Karpas-422 (cell line): ENCODE measurements around the gene FOXA3. TPM values are rescaled to one million over a fixed set of nuclear protein-coding genes. Genes with fewer than 3 reads are reported as not detected.

Experiments
- DNase-seq: peaks from one replicate; pipeline ENCODE4 v3.0.0-alpha.2; 2015
- H2AFZ ChIP-seq: fragments of 200-600 bp; sonication (generic); 2 replicates; pipeline ENCODE4 v1.6.1; 2014; ENCODE audit warnings: antibody characterized with exemption, low read length, mixed read lengths
- H3K27ac ChIP-seq: fragments of 200-600 bp; sonication (generic); 2 replicates; pipeline ENCODE4 v1.5.1; 2014; ENCODE audit warnings: mild to moderate bottlenecking, low read length, moderate library complexity
- H3K27me3 ChIP-seq: fragments of 200-600 bp; sonication (generic); 2 replicates; pipeline ENCODE4 v1.6.1; 2014; ENCODE audit warnings: low read length, mixed read lengths
- H3K36me3 ChIP-seq: fragments of 200-600 bp; sonication (generic); 2 replicates; pipeline ENCODE4 v1.6.1; 2014; ENCODE audit warnings: low read length, mixed read lengths; ENCODE audit not compliant: insufficient read depth
- H3K4me1 ChIP-seq: fragments of 200-600 bp; sonication (generic); 2 replicates; pipeline ENCODE4 v1.6.1; 2014; ENCODE audit warnings: mild to moderate bottlenecking, low read length, mixed read lengths
- H3K4me2 ChIP-seq: fragments of 200-600 bp; sonication (generic); 2 replicates; pipeline ENCODE4 v1.6.1; 2014; ENCODE audit warnings: low read length, low read depth, mild to moderate bottlenecking; ENCODE audit not compliant: poor library complexity, severe bottlenecking
- H3K4me3 ChIP-seq: fragments of 200-600 bp; sonication (generic); 2 replicates; pipeline ENCODE4 v1.5.1; 2014; ENCODE audit warnings: mild to moderate bottlenecking, antibody characterized with exemption, low read length, mixed read lengths
- H3K79me2 ChIP-seq: fragments of 200-600 bp; sonication (generic); 2 replicates; pipeline ENCODE4 v1.6.1; 2014; ENCODE audit warnings: mild to moderate bottlenecking, low read length, mixed read lengths
- H3K9ac ChIP-seq: fragments of 200-600 bp; sonication (generic); 2 replicates; pipeline ENCODE4 v1.6.0; 2014; ENCODE audit warnings: low read length
- H3K9me2 ChIP-seq: fragments of 200-600 bp; sonication (generic), shearing (Covaris generic); replicated peaks from 2 replicates; pipeline ENCODE4 v1.6.0; 2014; ENCODE audit warnings: mild to moderate bottlenecking, low read length, moderate library complexity; ENCODE audit not compliant: insufficient read depth
- H3K9me3 ChIP-seq: fragments of 300-700, 200-600 bp; sonication (generic); 2 replicates; pipeline ENCODE4 v1.6.1; 2014; ENCODE audit warnings: low read length, mixed read lengths
- H4K20me1 ChIP-seq: fragments of 200-600 bp; sonication (generic); 2 replicates; pipeline ENCODE4 v1.6.1; 2014; ENCODE audit warnings: mild to moderate bottlenecking, antibody characterized with exemption, low read length, low read depth; ENCODE audit not compliant: insufficient read depth
- total RNA-seq: library from RNA; depleted of rRNA; stranded (reverse); fragments of >200 nt; shearing (Covaris generic); gene quantifications from 2 replicates; pipeline ENCODE4 v1.2.3, GENCODE V29; 2014; ENCODE audit warnings: low replicate concordance

Gene FOXA3
- total RNA-seq, 1 experiment from 2014 or later: not detected

DNA sequence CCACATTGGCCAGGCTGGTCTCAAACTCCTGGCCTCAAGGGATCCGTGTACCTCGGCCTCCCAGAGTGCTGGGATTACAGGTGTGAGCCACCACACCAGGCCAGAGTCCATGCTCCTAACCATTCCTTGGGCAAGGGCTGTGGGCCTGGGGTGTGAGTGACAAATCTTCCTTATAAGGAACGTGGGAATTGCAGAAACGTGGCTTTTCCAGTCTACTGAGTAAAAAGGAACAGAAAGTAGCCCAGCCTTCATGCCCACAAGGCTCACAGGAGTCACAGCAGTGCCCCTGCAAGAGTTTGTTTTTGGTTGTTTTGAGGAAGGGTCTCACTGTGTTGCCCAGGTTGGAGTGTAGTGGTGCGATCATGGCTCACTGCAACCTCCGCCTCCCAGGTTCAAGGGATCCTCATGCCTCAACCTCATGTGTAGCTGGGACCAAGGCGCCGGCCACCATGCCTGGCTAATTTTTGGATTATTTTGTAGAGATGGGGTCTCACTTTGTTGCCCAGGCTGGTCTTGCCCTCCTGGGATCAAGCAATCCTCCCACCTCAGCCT lies 33.2 kb downstream of the FOXA3 start:
- Histone ChIP-seq H3K4me1 (peaks cover 13% of the 10 kb centered on the region), H3K4me2 (no peak overlapping the region), H3K36me3 (peaks cover 8% of the 10 kb centered on the region; the same call in 1 of the 2 replicates), H2AFZ (no peak overlapping the region), H3K9me3 (no peaks in the 10 kb centered on the region), H3K27me3 (no peaks in the 10 kb centered on the region), H4K20me1 (no peaks in the 10 kb centered on the region), H3K27ac (no peak overlapping the region), H3K4me3 (no peak overlapping the region), H3K9me2 (no peaks in the 10 kb centered on the region), H3K79me2 (peaks cover 26% of the 10 kb centered on the region), H3K9ac (no peak overlapping the region)
- no peak for DNase-seq

DNA sequence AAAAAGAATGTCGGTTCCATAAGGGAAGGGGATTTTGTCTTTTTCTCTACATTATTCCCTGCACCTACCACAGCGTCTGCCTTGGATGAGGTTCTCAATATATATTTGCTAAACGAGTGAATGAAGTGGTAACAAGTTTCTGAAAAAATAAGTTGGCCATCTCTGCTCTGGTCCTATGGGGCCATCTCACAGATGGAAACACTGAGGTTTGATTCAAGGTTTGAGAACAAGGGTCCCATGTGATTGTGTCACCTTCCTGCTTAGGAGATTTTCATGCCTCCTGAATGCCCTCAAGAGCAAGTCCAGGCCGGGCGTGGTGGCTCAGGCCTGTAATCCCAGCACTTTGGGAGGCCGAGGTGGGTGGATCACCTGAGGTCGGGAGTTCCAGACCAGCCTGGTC lies 35.1 kb downstream of the FOXA3 start:
- H3K9ac ChIP-seq: no peak overlapping the region
- no peaks in the 10 kb centered on the region for H4K20me1 ChIP-seq
- DNase-seq: no peak
- H3K4me2 ChIP-seq: no peak overlapping the region
- no peak overlapping the region for H3K27ac ChIP-seq
- H2AFZ ChIP-seq: no peak overlapping the region
- H3K79me2 ChIP-seq: peaks cover 26% of the 10 kb centered on the region
- H3K9me2 ChIP-seq: no peaks in the 10 kb centered on the region
- H3K4me1 ChIP-seq: peaks cover 20% of the 10 kb centered on the region
- peaks cover 8% of the 10 kb centered on the region; the same call in 1 of the 2 replicates for H3K36me3 ChIP-seq
- no peaks in the 10 kb centered on the region for H3K27me3 ChIP-seq
- H3K9me3 ChIP-seq: no peaks in the 10 kb centered on the region
- no peak overlapping the region for H3K4me3 ChIP-seq

DNA sequence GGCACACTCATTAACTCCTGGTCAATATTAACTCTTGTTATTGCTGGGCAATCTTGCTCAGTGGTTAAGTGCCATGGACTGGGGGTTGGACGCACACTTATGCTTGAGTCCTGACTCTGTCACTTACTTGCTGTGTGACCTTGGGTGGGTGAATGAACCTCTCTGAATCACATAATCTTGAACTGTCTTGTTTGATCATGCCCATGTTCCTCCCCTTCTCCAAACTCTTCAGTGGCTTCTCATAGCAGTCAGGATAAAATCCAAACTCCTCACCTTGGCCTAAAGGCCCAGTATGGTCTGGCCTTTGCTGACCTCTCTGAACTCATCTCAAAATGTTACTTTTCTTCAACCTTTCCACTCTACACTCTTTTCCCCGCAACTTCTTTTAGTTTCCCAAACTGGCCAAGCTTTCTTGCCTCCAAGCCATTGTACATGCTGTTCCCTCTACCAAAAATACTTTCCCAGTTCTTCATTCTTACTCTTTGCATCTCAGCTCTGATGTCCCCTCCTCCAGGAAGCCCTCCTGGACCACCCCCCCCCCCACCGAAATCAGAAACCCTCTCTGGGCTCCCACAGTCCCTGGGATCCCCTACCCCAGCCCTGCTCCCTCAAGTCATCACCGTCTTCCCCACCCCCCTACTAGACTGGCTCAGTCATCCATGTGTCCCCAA lies 35.9 kb downstream of the FOXA3 start:
- Histone ChIP-seq H3K9ac (no peak overlapping the region), H3K4me3 (no peak overlapping the region), H3K4me1 (peaks cover 20% of the 10 kb centered on the region), H3K4me2 (no peak overlapping the region), H4K20me1 (no peaks in the 10 kb centered on the region), H3K27ac (no peak overlapping the region), H3K9me2 (no peaks in the 10 kb centered on the region), H2AFZ (no peak overlapping the region), H3K9me3 (no peaks in the 10 kb centered on the region), H3K36me3 (peaks cover 8% of the 10 kb centered on the region; the same call in 1 of the 2 replicates), H3K79me2 (peaks cover 26% of the 10 kb centered on the region), H3K27me3 (no peaks in the 10 kb centered on the region)
- DNase-seq: no peak

DNA sequence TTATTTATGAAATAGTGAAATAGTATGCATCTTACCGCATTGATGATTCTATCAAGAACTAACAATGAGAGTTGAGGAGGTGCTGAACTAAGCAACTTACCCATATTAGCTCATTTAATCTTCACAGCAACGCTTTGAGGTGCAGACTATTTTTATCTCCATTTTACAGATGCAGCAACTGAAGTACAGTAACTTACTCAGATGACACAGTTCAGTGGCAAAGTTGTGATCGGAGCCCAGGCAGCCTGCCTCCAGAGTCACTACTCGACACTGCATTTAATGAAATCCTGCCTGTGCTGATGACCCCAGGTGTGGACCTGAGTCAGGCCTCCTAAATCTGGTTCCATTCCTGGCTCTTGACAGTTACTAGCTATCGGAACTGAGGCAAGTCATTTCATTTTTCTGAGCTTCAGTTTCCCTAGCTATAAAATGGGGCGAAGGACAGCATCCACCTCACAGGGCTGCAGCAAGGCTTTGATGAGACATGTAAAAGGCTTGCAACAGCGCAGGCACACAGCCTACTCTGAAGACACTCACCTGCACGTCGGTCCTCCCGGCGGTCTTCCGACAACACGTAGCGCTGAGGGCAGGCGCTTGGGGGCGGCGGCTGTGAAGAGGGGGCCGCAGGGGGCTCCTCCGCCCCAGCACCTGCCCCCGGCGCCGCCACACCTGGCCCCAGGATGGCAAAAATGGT lies 36.8 kb downstream of the FOXA3 start:
- H3K4me3 ChIP-seq: peak overlapping the region; percentile 100
- no peak overlapping the region for H2AFZ ChIP-seq
- H3K9ac ChIP-seq: 0 out of 2 replicates have a peak overlapping the region, but pooled peaks have one; percentile 99

DNA sequence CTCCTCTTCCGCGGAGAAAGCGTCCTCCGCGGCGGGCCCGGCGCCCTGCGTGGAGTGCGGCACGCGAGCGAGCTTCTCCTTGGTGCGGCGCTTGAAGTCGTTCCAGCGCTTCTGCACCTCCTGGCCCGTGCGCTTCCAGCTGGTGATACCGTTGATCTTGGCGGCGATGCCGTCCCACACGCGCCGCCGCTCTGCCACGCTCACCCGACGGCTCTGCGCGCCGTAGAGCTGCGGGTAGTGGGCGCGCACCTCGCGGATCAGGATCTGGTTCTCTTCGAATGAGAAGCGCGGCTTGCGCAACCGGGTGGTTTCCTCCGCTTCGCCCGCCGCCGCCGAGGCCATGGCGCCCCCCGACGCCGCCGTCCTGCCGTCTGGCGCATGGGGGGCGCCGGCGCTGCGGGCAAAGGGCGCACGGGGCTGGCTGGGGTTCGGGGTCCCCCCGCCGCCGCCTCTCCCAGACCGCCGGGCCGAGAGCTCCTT lies 37.3 kb downstream of the FOXA3 start:
- H3K27ac ChIP-seq: no peak overlapping the region
- H3K27me3 ChIP-seq: no peaks in the 10 kb centered on the region
- H3K36me3 ChIP-seq: peaks cover 8% of the 10 kb centered on the region; the same call in 1 of the 2 replicates
- H3K79me2 ChIP-seq: peaks cover 26% of the 10 kb centered on the region
- no peaks in the 10 kb centered on the region for H3K9me3 ChIP-seq
- H3K4me1 ChIP-seq: peaks cover 20% of the 10 kb centered on the region
- no peak overlapping the region for H2AFZ ChIP-seq
- no peaks in the 10 kb centered on the region for H4K20me1 ChIP-seq
- H3K9ac ChIP-seq: peak overlapping the region; percentile 99
- no peak for DNase-seq
- H3K4me3 ChIP-seq: peak overlapping the region; percentile 100
- H3K4me2 ChIP-seq: peak overlapping the region; percentile 85
- H3K9me2 ChIP-seq: no peaks in the 10 kb centered on the region

More for the DNA sequence above, 36.8 kb downstream of the FOXA3 start:
- Histone ChIP-seq H3K4me2 (peak overlapping the region; percentile 85), H3K9me2 (no peaks in the 10 kb centered on the region), H3K36me3 (peaks cover 8% of the 10 kb centered on the region; the same call in 1 of the 2 replicates), H3K27ac (no peak overlapping the region), H3K27me3 (no peaks in the 10 kb centered on the region), H3K4me1 (peaks cover 20% of the 10 kb centered on the region), H3K79me2 (peaks cover 26% of the 10 kb centered on the region), H4K20me1 (no peaks in the 10 kb centered on the region), H3K9me3 (no peaks in the 10 kb centered on the region)
- no peak for DNase-seq

DNA sequence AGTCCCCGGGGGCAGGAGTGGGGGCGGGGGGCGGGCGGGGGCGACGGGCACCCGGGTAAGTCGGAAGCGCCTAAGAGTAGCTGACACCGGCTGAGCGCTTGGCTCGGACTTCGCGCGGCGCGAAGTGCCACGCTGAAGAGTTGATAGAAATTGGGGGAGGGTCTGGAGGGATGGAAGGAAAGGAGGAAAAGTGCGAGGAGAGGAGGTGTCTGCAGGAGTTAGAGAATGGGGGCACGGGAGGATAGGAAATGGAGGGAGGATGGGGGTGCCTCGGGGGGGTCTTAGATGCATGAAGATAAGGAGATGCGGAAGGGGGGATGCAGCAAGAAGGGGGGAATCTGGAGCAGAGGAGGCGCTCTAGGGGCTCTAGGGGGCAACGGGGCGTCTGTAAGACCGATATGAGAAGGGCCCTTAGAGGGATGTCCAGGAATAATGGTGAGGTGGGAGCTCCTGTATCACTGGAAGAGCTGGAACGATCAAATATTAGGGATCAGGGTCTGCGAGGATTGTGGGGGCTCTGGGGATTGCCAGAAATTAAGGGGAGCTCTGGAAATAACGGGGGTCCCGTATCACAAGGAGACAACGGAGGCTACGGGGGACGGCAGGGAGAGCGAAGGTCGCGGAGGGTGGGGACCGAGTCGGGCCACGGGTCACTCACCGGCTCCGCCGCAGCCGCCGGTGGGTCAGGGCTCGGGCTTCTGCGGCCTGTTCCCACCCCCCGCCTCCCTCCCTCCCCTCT lies 38.0 kb downstream of the FOXA3 start, which contains the start of gene MYPOP:
Gene MYPOP, minus strand, starts transcription at position 702 of the 739 bp plus-strand sequence. CDS start 840 bp downstream, outside the sequence.
- Histone ChIP-seq H3K4me2 (peak within 1 kb of the TSS; percentile 85), H4K20me1 (no peaks in the 10 kb centered on the region), H3K9ac (peak within 1 kb of the TSS; percentile 99), H2AFZ (peak within 1 kb of the TSS; percentile 93), H3K27ac (peak within 1 kb of the TSS; percentile 62), H3K4me1 (peaks cover 20% of the 10 kb centered on the region), H3K79me2 (peaks cover 26% of the 10 kb centered on the region), H3K36me3 (peaks cover 8% of the 10 kb centered on the region; the same call in 1 of the 2 replicates), H3K4me3 (peak within 1 kb of the TSS; percentile 100), H3K9me2 (no peaks in the 10 kb centered on the region), H3K27me3 (no peaks in the 10 kb centered on the region), H3K9me3 (no peaks in the 10 kb centered on the region)
- peak; percentile 64 for DNase-seq

DNA sequence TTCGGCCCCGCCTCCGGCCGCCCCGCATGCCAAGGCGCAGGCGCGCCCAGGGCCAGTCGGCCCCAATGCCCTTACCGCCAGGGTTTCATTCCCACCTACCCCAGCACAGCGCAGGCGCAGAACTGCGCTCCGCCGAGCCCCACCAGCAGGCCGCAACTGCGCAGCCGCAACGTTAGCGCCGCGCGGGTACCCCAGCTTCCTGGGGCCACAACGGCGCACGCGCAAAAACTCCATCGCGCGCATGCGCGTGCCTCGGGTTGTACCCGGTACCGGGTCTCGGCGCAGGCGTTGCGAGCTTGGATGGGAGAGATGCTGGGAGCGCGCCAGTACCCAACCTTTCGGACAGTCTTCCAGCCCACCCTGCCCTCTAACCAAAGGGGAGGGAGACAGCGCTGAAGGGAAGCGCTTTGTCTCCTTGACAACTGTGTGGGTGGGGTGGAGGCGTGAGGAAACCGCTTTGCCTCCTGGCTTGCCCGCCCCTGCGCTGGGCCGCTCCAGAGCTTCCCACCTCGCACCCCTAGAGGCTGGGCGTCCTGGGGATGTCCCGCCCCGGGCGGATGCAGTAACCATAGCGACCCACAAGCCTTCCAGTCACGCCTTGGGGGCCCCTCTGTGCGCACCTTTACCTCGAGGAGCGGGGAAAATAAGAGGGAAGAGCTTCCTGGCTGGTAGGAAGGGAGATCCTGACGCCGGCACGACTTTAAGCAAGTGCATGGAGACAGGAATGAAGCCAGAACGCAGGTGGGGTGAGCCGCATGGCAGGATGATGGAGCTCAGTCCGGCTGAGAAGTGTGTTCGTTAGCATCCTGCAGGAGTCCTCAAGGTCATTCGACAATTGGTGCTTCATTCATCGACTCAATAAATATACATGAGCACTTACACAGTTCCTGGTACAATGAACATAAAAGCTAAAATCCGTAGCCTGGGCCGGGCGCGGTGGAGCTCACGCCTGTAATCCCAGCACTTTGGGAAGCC lies 38.8 kb downstream of the FOXA3 start:
- H3K9me3 ChIP-seq: no peaks in the 10 kb centered on the region
- peaks cover 20% of the 10 kb centered on the region for H3K4me1 ChIP-seq
- H2AFZ ChIP-seq: peak overlapping the region; percentile 54; the same call in 1 of the 2 replicates
- H3K79me2 ChIP-seq: peaks cover 26% of the 10 kb centered on the region
- H3K9me2 ChIP-seq: no peaks in the 10 kb centered on the region
- peak overlapping the region; percentile 50 for H3K27ac ChIP-seq
- H3K27me3 ChIP-seq: no peaks in the 10 kb centered on the region
- peak; percentile 99 for DNase-seq
- peak overlapping the region; percentile 99 for H3K9ac ChIP-seq
- H4K20me1 ChIP-seq: no peaks in the 10 kb centered on the region
- H3K36me3 ChIP-seq: peaks cover 8% of the 10 kb centered on the region; the same call in 1 of the 2 replicates
- peak overlapping the region; percentile 85 for H3K4me2 ChIP-seq
- peak overlapping the region; percentile 100 for H3K4me3 ChIP-seq
